ENCODE results near the gene AGBL4.

Gene AGBL4

DNA sequence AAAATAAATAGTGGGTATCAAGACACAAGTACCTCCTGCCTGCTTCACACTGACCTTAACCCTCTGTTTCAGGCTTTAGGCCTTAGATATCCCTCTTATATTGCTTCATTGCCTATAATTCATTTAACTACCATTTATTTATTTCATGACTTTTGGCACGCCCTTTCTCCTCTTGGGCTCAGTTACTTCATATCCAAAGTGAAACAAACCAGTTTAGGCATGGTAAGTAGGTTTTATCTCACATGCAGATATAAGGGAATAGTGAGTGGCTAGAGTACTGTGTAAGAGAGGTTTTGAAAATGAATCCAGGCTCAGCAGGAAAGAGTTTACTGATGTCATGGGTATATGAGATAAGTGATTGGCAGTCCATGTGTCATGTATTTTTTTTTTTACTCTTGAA lies 1177.3 kb downstream of the AGBL4 start:
- FAIRE-seq = no peak
- TF ChIP-seq, protein P1, sequence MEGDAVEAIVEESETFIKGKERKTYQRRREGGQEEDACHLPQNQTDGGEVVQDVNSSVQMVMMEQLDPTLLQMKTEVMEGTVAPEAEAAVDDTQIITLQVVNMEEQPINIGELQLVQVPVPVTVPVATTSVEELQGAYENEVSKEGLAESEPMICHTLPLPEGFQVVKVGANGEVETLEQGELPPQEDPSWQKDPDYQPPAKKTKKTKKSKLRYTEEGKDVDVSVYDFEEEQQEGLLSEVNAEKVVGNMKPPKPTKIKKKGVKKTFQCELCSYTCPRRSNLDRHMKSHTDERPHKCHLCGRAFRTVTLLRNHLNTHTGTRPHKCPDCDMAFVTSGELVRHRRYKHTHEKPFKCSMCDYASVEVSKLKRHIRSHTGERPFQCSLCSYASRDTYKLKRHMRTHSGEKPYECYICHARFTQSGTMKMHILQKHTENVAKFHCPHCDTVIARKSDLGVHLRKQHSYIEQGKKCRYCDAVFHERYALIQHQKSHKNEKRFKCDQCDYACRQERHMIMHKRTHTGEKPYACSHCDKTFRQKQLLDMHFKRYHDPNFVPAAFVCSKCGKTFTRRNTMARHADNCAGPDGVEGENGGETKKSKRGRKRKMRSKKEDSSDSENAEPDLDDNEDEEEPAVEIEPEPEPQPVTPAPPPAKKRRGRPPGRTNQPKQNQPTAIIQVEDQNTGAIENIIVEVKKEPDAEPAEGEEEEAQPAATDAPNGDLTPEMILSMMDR (IDR thresholded peaks at IDR 0.05; ENCODE audit: insufficient read depth, missing control alignments) = no peak
- DNase-seq (ENCODE audit: insufficient read length, low spot score) = no peak

DNA sequence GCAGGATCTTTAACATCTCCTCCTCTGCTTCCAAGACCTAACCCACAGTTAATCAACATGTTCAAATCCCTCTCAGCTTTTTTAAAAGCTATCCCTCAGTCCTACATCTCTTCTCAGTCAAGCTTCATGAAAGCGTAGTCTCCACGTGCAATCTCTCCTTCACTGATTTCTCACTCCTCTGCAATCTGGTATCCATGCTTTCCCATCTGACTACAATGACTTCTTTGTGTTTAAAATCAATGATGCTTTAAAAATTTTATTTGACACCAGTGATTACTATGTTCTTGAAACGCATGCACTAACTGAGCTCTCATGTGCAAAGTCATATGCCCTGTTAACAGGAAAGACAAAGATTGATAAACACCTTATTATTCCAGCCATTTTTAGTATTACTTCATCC lies 1179.6 kb downstream of the AGBL4 start:
- TF ChIP-seq, protein P1 (IDR thresholded peaks at IDR 0.05; ENCODE audit: insufficient read depth, missing control alignments) = no peak
- no peak for DNase-seq (ENCODE audit: insufficient read length, low spot score)
- no peak for FAIRE-seq

- no peak for DNase-seq (ENCODE audit: insufficient read length, low spot score)
- TF ChIP-seq, protein P1 (IDR thresholded peaks at IDR 0.05; ENCODE audit: insufficient read depth, missing control alignments) = no peak
- no peak for FAIRE-seq
Observed at GRCh38 chr1:48841966-48842365, 1181.8 kb downstream of the AGBL4 start.

GRCh38 chr1:48841461-48841860 lies 1182.3 kb downstream of the AGBL4 start:
- no peak for FAIRE-seq
- TF ChIP-seq, protein P1 (IDR thresholded peaks at IDR 0.05; ENCODE audit: insufficient read depth, missing control alignments) = no peak
- no peak for DNase-seq (ENCODE audit: insufficient read length, low spot score)

- no peak for FAIRE-seq
- no peak for DNase-seq (ENCODE audit: insufficient read length, low spot score)
- TF ChIP-seq, protein P1 (IDR thresholded peaks at IDR 0.05; ENCODE audit: insufficient read depth, missing control alignments) = no peak
Observed at GRCh38 chr1:48831120-48831978, 1192.4 kb downstream of the AGBL4 start.

DNA sequence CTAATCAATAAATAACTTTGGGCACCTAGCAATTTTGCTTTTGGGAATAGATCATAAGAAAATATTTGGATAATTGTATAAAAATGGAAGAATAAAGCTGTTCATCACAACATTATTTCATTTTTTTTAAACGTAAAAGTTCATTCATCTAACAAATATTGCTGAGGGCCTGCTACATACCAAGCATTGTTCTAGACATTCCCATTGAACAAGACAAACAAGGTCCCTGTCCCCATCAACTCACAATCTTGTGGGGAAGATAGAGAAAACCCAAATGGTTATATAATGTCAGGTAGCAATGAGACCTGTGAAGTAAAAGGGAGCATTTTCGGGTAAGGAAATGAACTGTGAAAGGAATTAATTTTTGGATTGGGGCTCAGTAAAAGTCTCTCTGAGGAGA lies 1193.0 kb downstream of the AGBL4 start:
- no peak for FAIRE-seq
- TF ChIP-seq, protein P1 (IDR thresholded peaks at IDR 0.05; ENCODE audit: insufficient read depth, missing control alignments) = no peak

DNA sequence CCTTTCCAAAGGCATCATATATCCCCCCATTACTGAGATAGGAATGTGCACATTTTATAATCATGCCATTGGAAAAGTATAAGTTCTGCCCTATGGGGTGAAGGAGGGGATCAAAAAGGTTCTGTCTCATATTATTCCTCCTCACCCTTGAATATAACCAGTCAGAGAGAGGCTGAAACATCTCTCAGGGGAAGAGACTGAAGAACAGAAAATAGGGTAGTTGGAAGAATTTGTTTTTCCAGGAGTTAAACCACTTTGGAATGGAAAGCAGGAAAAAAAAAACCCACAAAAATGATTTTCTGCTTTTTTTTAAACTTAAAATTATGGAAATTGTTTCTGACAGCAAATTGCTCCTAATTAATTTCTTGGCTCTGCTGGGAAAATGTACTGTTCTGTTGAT lies 1194.3 kb downstream of the AGBL4 start:
- TF ChIP-seq, protein P1 (IDR thresholded peaks at IDR 0.05; ENCODE audit: insufficient read depth, missing control alignments) = no peak
- FAIRE-seq (no peak), DNase-seq (ENCODE audit: insufficient read length, low spot score) (no peak)

More for the DNA sequence above, 1193.0 kb downstream of the AGBL4 start:
- DNase-seq (ENCODE audit: insufficient read length, low spot score) = no peak

Measured in D721Med (cell line).